Endometrium (tissue), 2 donors: Measurements from ENCODE around the gene CGB2.
A peak's percentile ranks its signal among the peaks of the same experiment; 100 is the strongest.
"Not testable (repeated sequence)": the region's sequence is repeated elsewhere in the genome, so short reads cannot be mapped to it uniquely, and the experiment has no call there.

Experiments used
- FAIRE-seq: peaks from 2 replicates; lab custom pipeline; 2012; peaks lifted over from hg19 to GRCh38; lab: Jason Lieb, UNC
- donor health status: control.
- donor health status: control.

The CGB2 gene

GRCh38 chr19:49031642-49032301 is at the start of gene CGB2:
TSS of gene CGB2 (plus strand) at chr19:49031890. CDS start at chr19:49032096, 206 bp downstream.
- not testable (repeated sequence) for FAIRE-seq

GRCh38 chr19:48982280-48982679 is 49.4 kb upstream of the CGB2 start:
- no peak for FAIRE-seq

- FAIRE-seq: no peak
These were observed 46.0 kb upstream of the CGB2 start for GRCh38 chr19:48985711-48986110.

GRCh38 chr19:48986211-48986610 is 45.5 kb upstream of the CGB2 start:
- FAIRE-seq: no peak

GRCh38 chr19:48987323-48987722 is 44.4 kb upstream of the CGB2 start:
- no peak for FAIRE-seq

GRCh38 chr19:48988286-48988685 is 43.4 kb upstream of the CGB2 start:
- no peak for FAIRE-seq

GRCh38 chr19:48988860-48989259 is 42.8 kb upstream of the CGB2 start:
- FAIRE-seq: no peak

GRCh38 chr19:48989701-48990291 is 41.9 kb upstream of the CGB2 start:
- FAIRE-seq: no peak

GRCh38 chr19:48990400-48990799 is 41.3 kb upstream of the CGB2 start:
- no peak for FAIRE-seq

- FAIRE-seq: no peak
These were observed 40.6 kb upstream of the CGB2 start for GRCh38 chr19:48991011-48991609.

- FAIRE-seq: no peak
These were observed 39.7 kb upstream of the CGB2 start for GRCh38 chr19:48991873-48992580.

GRCh38 chr19:48992581-48993174 is 39.0 kb upstream of the CGB2 start:
- FAIRE-seq: no peak

- peak; percentile 99 for FAIRE-seq
These were observed 38.3 kb upstream of the CGB2 start, which contains the start of the genes GYS1 and RUVBL2 for GRCh38 chr19:48993175-48994034. TSS of gene GYS1 (minus strand) at chr19:48993309. CDS start at chr19:48993112, 197 bp downstream. TSS of gene RUVBL2 (plus strand) at chr19:48993887. CDS start at chr19:48993912, 25 bp downstream.

- no peak for FAIRE-seq
These were observed 37.7 kb upstream of the CGB2 start for GRCh38 chr19:48994035-48994386.

GRCh38 chr19:48997972-48998371 is 33.7 kb upstream of the CGB2 start:
- FAIRE-seq: no peak

- FAIRE-seq: no peak
These were observed 32.0 kb upstream of the CGB2 start for GRCh38 chr19:48999481-49000325.

GRCh38 chr19:49004133-49004532 is 27.6 kb upstream of the CGB2 start:
- FAIRE-seq: no peak

GRCh38 chr19:49004964-49005614 is 26.6 kb upstream of the CGB2 start:
- FAIRE-seq: no peak

- no peak for FAIRE-seq
These were observed 24.8 kb upstream of the CGB2 start for GRCh38 chr19:49006905-49007304.

- FAIRE-seq: no peak
These were observed 21.9 kb upstream of the CGB2 start for GRCh38 chr19:49009828-49010227.
